ENCODE results near the gene GJA3. TPM values are rescaled to one million over a fixed set of nuclear protein-coding genes. Genes with fewer than 3 reads are reported as not detected.

GJA3 gene
- total and polyA plus RNA-seq, 2 donors (not counting 1 experiment from before 2014, with no cell fraction given): 0.28 to 0.59 TPM

- no peak overlapping the region for H3K4me3 ChIP-seq (ENCODE audit: control extremely low read depth in 1 of 5, extremely low read depth in 1 of 5, insufficient read depth in 1 of 5, low read depth in 2 of 5, low read length in 4 of 5)
- no peak overlapping the region for H3K27ac ChIP-seq (ENCODE audit: low read length in 2 of 2)
- ChIA-PET CTCF (interaction anchor here (0.8 kb wide), 1 partner anchor 30 kb away, joined by 3 read pairs; no protein-coding TSS in a partner anchor), POLR2A (no interaction called here)
- H2AFZ ChIP-seq (ENCODE audit: insufficient read depth, low read depth, low read length, poor library complexity, severe bottlenecking): no peak overlapping the region
- H3K4me2 ChIP-seq (replicated peaks; ENCODE audit: low read depth, low read length, poor library complexity, severe bottlenecking): no peak overlapping the region
- Mint-ChIP-seq H3K4me1 (peaks cover 13% of the 10 kb centered on the region), H3K4me3 (no peak overlapping the region), H3K9me3 (ENCODE audit: insufficient read depth) (no peaks in the 10 kb centered on the region), H3K27ac (no peak overlapping the region), H3K27me3 (peaks cover 18% of the 10 kb centered on the region)
- no peaks in the 10 kb centered on the region for H3K36me3 ChIP-seq (replicated peaks in 1 of 2; ENCODE audit: control extremely low read depth in 1 of 2, control insufficient read depth in 1 of 2, extremely low read depth in 1 of 2, insufficient read depth in 2 of 2, low read length in 1 of 2)
- intact Hi-C loops (cut with micrococcal nuclease): no loop called here
- WGBS (ENCODE audit: insufficient coverage): 96% methylated on average over 5 of the region's 10 CpGs
- no peak overlapping the region for H3K9ac ChIP-seq (ENCODE audit: low read length)
- H3K4me1 ChIP-seq (ENCODE audit: control insufficient read depth in 2 of 2, insufficient read depth in 2 of 2, low read length in 2 of 2): peaks cover 24 to 33% of the 10 kb centered on the region in 2 donors
- no peaks in the 10 kb centered on the region for H3K79me2 ChIP-seq (ENCODE audit: control insufficient read depth, insufficient read depth, low read length)
- H4K20me1 ChIP-seq (ENCODE audit: control insufficient read depth, insufficient read depth, low read length, poor library complexity, severe bottlenecking): no peaks in the 10 kb centered on the region
- H3K9me3 ChIP-seq (ENCODE audit: control extremely low read depth in 1 of 3, control insufficient read depth in 2 of 3, insufficient read depth in 1 of 3, low read length in 2 of 3): peaks cover 0 to 10% (median 1%) of the 10 kb centered on the region in 3 donors
- no peak for DNase-seq
- TF ChIP-seq EZH2 (IDR thresholded peaks at IDR 0.05; ENCODE audit: borderline replicate concordance, insufficient read depth, low read depth, low read length, poor library complexity, severe bottlenecking): no peak
- TF ChIP-seq CTCF (IDR thresholded peaks at IDR 0.05): no peak
- H3K27me3 ChIP-seq (replicated peaks in 1 of 4; ENCODE audit: control extremely low read depth in 1 of 4, control insufficient read depth in 3 of 4, insufficient read depth in 4 of 4, low read length in 3 of 4): peaks cover 0 to 72% (median 33%) of the 10 kb centered on the region in 4 experiments
- no peak for ATAC-seq (ENCODE audit: low read depth)
Measured at GRCh38 chr13:20132052-20132634, 28.7 kb downstream of the GJA3 start.

GRCh38 chr13:20131057-20131832 is 29.6 kb downstream of the GJA3 start:
- intact Hi-C loops (cut with micrococcal nuclease): no loop called here
- no peak overlapping the region for H3K4me3 Mint-ChIP-seq
- Histone ChIP-seq H4K20me1 (ENCODE audit: control insufficient read depth, insufficient read depth, low read length, poor library complexity, severe bottlenecking) (no peaks in the 10 kb centered on the region), H3K9ac (ENCODE audit: low read length) (no peak overlapping the region), H3K4me3 (ENCODE audit: control extremely low read depth in 1 of 5, extremely low read depth in 1 of 5, insufficient read depth in 1 of 5, low read depth in 2 of 5, low read length in 4 of 5) (no peak overlapping the region), H3K27ac (ENCODE audit: low read length in 2 of 2) (no peak overlapping the region), H2AFZ (ENCODE audit: insufficient read depth, low read depth, low read length, poor library complexity, severe bottlenecking) (no peak overlapping the region), H3K79me2 (ENCODE audit: control insufficient read depth, insufficient read depth, low read length) (no peaks in the 10 kb centered on the region), H3K9me3 (ENCODE audit: control extremely low read depth in 1 of 3, control insufficient read depth in 2 of 3, insufficient read depth in 1 of 3, low read length in 2 of 3) (peaks cover 0 to 10% (median 1%) of the 10 kb centered on the region in 3 donors), H3K4me2 (replicated peaks; ENCODE audit: low read depth, low read length, poor library complexity, severe bottlenecking) (no peak overlapping the region), H3K36me3 (replicated peaks in 1 of 2; ENCODE audit: control extremely low read depth in 1 of 2, control insufficient read depth in 1 of 2, extremely low read depth in 1 of 2, insufficient read depth in 2 of 2, low read length in 1 of 2) (no peaks in the 10 kb centered on the region), H3K4me1 (ENCODE audit: control insufficient read depth in 2 of 2, insufficient read depth in 2 of 2, low read length in 2 of 2) (peaks cover 20 to 31% of the 10 kb centered on the region in 2 donors), H3K27me3 (replicated peaks in 1 of 4; ENCODE audit: control extremely low read depth in 1 of 4, control insufficient read depth in 3 of 4, insufficient read depth in 4 of 4, low read length in 3 of 4) (peaks cover 0 to 72% (median 31%) of the 10 kb centered on the region in 4 experiments)
- TF ChIP-seq EZH2 (IDR thresholded peaks at IDR 0.05; ENCODE audit: borderline replicate concordance, insufficient read depth, low read depth, low read length, poor library complexity, severe bottlenecking) (no peak), CTCF (IDR thresholded peaks at IDR 0.05) (no peak)
- ATAC-seq (ENCODE audit: low read depth): no peak
- WGBS (ENCODE audit: insufficient coverage): 81% methylated on average over 8 of the region's 11 CpGs
- H3K27ac Mint-ChIP-seq: no peak overlapping the region
- no peaks in the 10 kb centered on the region for H3K9me3 Mint-ChIP-seq (ENCODE audit: insufficient read depth)
- ChIA-PET POLR2A (no interaction called here), CTCF (no interaction called here)
- no peak for DNase-seq
- peaks cover 13% of the 10 kb centered on the region for H3K27me3 Mint-ChIP-seq
- peaks cover 8% of the 10 kb centered on the region for H3K4me1 Mint-ChIP-seq
